Measurements from ENCODE around the gene LDB2.
"Not testable (repeated sequence)": the region's sequence is repeated elsewhere in the genome, so short reads cannot be mapped to it uniquely, and the experiment has no call there.

LDB2 gene

DNA sequence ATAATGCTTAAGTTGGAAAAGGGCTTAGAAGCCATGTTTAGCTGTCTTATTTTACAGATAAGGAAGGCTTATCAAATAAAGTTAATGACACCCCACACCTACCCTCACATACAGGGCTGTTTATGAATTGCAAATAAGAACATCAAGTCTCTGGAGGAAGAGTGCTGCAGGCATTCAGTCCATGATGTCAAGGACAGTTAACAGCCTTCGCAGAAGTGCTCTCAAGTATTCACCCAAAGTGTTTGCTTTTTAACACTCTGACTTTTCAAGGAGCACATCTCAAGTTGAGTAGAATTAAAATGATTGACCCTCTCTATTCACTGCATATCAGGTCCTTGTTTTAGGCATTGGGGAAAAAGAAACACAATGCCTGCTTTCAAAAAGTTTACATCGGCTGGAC lies 328.7 kb downstream of the LDB2 start:
- H3K4me3 ChIP-seq (ENCODE audit: insufficient read length, low read depth) = no peak overlapping the region
- no peaks in the 10 kb centered on the region for H3K36me3 ChIP-seq (ENCODE audit: insufficient read depth, insufficient read length, low read length)
- H3K9ac ChIP-seq (ENCODE audit: insufficient read length, low read depth) = no peak overlapping the region
- no peak for TF ChIP-seq SUZ12 (IDR thresholded peaks at IDR 0.05; ENCODE audit: extremely low read depth, insufficient read depth, insufficient read length)
- TF ChIP-seq ZNF274 (IDR thresholded peaks at IDR 0.05; ENCODE audit: low read depth, low read length) = no peak
- no peak for TF ChIP-seq YY1 (IDR thresholded peaks at IDR 0.05; ENCODE audit: insufficient read depth, insufficient read length)
- no peaks in the 10 kb centered on the region for H3K4me1 ChIP-seq (ENCODE audit: insufficient read depth, insufficient read length)
- peaks cover 2% of the 10 kb centered on the region; the same call in 1 of the 2 replicates for H3K9me3 ChIP-seq (ENCODE audit: insufficient read depth, low read length)
- H3K27me3 ChIP-seq (ENCODE audit: insufficient read depth, insufficient read length) = no peaks in the 10 kb centered on the region
- DNase-seq (ENCODE audit: low read depth, low spot score) = no peak

DNA sequence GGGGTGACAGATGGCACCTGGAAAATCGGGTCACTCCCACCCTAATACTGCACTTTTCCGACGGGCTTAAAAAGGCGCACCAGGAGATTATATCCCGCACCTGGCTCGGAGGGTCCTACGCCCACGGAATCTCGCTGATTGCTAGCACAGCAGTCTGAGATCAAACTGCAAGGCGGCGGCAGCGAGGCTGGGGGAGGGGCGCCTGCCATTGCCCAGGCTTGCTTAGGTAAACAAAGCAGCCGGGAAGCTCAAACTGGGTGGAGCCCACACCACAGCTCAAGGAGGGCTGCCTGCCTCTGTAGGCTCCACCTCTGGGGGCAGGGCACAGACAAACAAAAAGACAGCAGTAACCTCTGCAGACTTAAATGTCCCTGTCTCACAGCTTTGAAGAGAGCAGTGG lies 341.1 kb downstream of the LDB2 start:
- DNase-seq (ENCODE audit: low read depth, low spot score); H3K27me3 ChIP-seq (ENCODE audit: insufficient read depth, insufficient read length); H3K4me1 ChIP-seq (ENCODE audit: insufficient read depth, insufficient read length); H3K36me3 ChIP-seq (ENCODE audit: insufficient read depth, insufficient read length, low read length); H3K9ac ChIP-seq (ENCODE audit: insufficient read length, low read depth); H3K4me3 ChIP-seq (ENCODE audit: insufficient read length, low read depth): not testable (repeated sequence)
- H3K9me3 ChIP-seq (ENCODE audit: insufficient read depth, low read length) = peaks cover 30% of the 10 kb centered on the region

DNA sequence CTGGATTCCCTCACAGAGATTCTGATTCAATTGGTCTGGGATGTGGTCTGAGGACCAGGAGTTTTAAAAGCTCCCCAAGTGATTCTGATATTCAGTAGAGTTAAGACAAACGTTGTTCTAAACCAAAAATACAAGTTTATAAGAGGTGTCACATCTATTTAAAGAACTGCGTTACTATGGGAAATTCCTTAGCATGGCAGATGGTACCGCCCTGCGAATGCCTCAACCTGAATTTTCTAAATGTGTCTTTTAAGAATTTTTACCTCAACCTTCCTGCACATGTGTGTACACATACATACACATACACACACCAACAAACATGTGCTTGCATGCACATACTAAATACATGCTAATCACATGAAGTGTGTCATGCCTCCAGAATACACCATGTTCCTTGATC lies 343.3 kb downstream of the LDB2 start:
- no peak overlapping the region for H3K9ac ChIP-seq (ENCODE audit: insufficient read length, low read depth)
- no peak for DNase-seq (ENCODE audit: low read depth, low spot score)
- H3K36me3 ChIP-seq (ENCODE audit: insufficient read depth, insufficient read length, low read length) = no peaks in the 10 kb centered on the region
- TF ChIP-seq YY1 (IDR thresholded peaks at IDR 0.05; ENCODE audit: insufficient read depth, insufficient read length) (no peak), ZNF274 (IDR thresholded peaks at IDR 0.05; ENCODE audit: low read depth, low read length) (no peak), SUZ12 (IDR thresholded peaks at IDR 0.05; ENCODE audit: extremely low read depth, insufficient read depth, insufficient read length) (no peak)
- H3K4me1 ChIP-seq (ENCODE audit: insufficient read depth, insufficient read length) = no peaks in the 10 kb centered on the region
- peaks cover 30% of the 10 kb centered on the region for H3K9me3 ChIP-seq (ENCODE audit: insufficient read depth, low read length)
- H3K4me3 ChIP-seq (ENCODE audit: insufficient read length, low read depth) = no peak overlapping the region
- no peaks in the 10 kb centered on the region for H3K27me3 ChIP-seq (ENCODE audit: insufficient read depth, insufficient read length)

DNA sequence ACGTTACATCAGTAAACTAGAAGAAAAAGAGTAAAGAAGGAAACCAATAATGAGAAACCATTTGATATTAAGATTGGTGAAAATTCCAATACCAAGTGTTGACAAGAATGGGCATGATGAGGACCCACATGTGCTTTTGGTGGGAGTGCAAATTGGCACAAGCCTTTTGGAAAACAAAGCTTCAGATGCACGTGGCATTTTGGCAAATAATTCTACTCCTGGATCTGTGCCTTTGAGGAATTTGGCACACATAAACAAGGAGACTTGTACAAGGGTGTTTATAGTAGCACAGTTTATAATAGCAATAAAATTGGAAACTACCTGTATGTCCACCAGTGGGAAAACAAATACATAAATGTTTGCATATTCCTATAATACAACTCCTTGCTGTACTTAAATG lies 347.9 kb downstream of the LDB2 start:
- H3K27me3 ChIP-seq (ENCODE audit: insufficient read depth, insufficient read length) = no peaks in the 10 kb centered on the region
- TF ChIP-seq SUZ12 (IDR thresholded peaks at IDR 0.05; ENCODE audit: extremely low read depth, insufficient read depth, insufficient read length) (no peak), ZNF274 (IDR thresholded peaks at IDR 0.05; ENCODE audit: low read depth, low read length) (no peak), YY1 (IDR thresholded peaks at IDR 0.05; ENCODE audit: insufficient read depth, insufficient read length) (no peak)
- H3K4me1 ChIP-seq (ENCODE audit: insufficient read depth, insufficient read length) = no peaks in the 10 kb centered on the region
- H3K36me3 ChIP-seq (ENCODE audit: insufficient read depth, insufficient read length, low read length) = no peaks in the 10 kb centered on the region
- DNase-seq (ENCODE audit: low read depth, low spot score) = no peak
- H3K9ac ChIP-seq (ENCODE audit: insufficient read length, low read depth) = no peak overlapping the region
- no peak overlapping the region for H3K4me3 ChIP-seq (ENCODE audit: insufficient read length, low read depth)
- H3K9me3 ChIP-seq (ENCODE audit: insufficient read depth, low read length) = peaks cover 2% of the 10 kb centered on the region; the same call in 1 of the 2 replicates

DNA sequence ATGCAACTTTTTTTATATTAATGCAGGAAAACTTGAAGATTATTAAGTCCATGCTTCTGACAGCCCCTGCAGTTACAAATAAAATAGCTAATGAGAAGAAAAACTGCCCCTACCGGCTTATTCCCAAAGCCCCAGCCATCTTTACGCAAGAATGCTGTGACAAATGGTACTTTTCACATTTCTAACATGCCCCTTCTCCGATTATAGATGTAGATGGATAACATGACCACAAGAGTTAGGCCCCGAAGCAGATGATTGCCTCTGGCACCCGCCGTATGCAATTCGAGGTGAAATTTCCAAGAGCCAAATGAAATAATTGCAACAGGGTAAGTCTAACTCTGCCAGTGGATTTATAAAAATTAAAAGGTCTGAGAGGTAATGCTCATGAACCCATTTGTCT lies 352.8 kb downstream of the LDB2 start:
- H3K9me3 ChIP-seq (ENCODE audit: insufficient read depth, low read length) = no peaks in the 10 kb centered on the region
- H3K4me1 ChIP-seq (ENCODE audit: insufficient read depth, insufficient read length) = no peaks in the 10 kb centered on the region
- no peaks in the 10 kb centered on the region for H3K27me3 ChIP-seq (ENCODE audit: insufficient read depth, insufficient read length)
- H3K36me3 ChIP-seq (ENCODE audit: insufficient read depth, insufficient read length, low read length) = no peaks in the 10 kb centered on the region
- no peak overlapping the region for H3K4me3 ChIP-seq (ENCODE audit: insufficient read length, low read depth)
- H3K9ac ChIP-seq (ENCODE audit: insufficient read length, low read depth) = no peak overlapping the region
- no peak for DNase-seq (ENCODE audit: low read depth, low spot score)
- no peak for TF ChIP-seq SUZ12 (IDR thresholded peaks at IDR 0.05; ENCODE audit: extremely low read depth, insufficient read depth, insufficient read length)
- no peak for TF ChIP-seq ZNF274 (IDR thresholded peaks at IDR 0.05; ENCODE audit: low read depth, low read length)
- TF ChIP-seq YY1 (IDR thresholded peaks at IDR 0.05; ENCODE audit: insufficient read depth, insufficient read length) = no peak

DNA sequence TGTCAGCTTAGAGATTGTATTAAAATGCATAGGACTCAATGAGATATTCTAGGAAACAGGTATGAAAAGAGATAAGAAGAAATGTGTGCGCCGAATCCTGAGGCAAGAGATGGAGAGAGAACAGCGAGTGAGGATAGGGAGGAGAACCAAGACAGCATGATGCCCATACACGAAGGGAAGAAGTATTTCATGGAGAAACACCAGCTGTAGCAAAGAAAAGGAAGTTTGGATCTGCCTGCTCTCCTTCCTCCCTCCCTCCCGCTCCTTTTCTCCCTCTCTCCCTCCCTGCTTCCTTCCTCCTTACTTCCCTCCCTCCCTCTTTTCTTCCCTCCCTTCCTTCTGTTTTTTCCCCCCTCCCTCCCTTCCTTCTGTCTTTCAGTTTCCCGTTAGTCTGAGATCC lies 353.6 kb downstream of the LDB2 start:
- no peaks in the 10 kb centered on the region for H3K9me3 ChIP-seq (ENCODE audit: insufficient read depth, low read length)
- H3K4me1 ChIP-seq (ENCODE audit: insufficient read depth, insufficient read length) = no peaks in the 10 kb centered on the region
- TF ChIP-seq YY1 (IDR thresholded peaks at IDR 0.05; ENCODE audit: insufficient read depth, insufficient read length) = no peak
- no peak for TF ChIP-seq SUZ12 (IDR thresholded peaks at IDR 0.05; ENCODE audit: extremely low read depth, insufficient read depth, insufficient read length)
- no peak for TF ChIP-seq ZNF274 (IDR thresholded peaks at IDR 0.05; ENCODE audit: low read depth, low read length)
- no peak for DNase-seq (ENCODE audit: low read depth, low spot score)
- no peaks in the 10 kb centered on the region for H3K36me3 ChIP-seq (ENCODE audit: insufficient read depth, insufficient read length, low read length)
- no peaks in the 10 kb centered on the region for H3K27me3 ChIP-seq (ENCODE audit: insufficient read depth, insufficient read length)
- H3K4me3 ChIP-seq (ENCODE audit: insufficient read length, low read depth) = no peak overlapping the region
- H3K9ac ChIP-seq (ENCODE audit: insufficient read length, low read depth) = no peak overlapping the region

DNA sequence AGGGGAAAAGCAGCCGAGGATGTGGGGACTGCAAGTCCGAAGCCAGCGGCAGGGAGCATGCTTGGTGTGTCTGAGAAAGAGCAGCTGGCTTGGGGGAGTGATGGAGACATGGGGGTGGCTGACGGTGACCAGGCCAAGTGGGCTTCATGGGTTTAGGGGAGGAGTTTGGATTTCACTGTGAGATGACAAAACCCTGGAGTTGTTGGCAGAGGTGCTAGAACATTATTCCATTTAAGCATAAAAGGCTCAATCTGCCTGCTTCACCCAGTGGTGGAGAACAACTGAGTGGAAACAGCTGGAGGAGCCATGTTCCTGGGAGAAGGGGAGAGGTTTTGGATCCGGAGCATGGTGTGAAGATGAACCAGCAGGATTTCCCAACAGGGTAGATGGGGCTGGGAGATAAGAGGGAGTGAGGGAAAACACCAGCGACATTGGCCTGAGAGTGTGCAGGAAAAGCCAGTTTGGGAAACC lies 354.2 kb downstream of the LDB2 start:
- H3K4me3 ChIP-seq (ENCODE audit: insufficient read length, low read depth) = no peak overlapping the region
- DNase-seq (ENCODE audit: low read depth, low spot score) = no peak
- no peaks in the 10 kb centered on the region for H3K27me3 ChIP-seq (ENCODE audit: insufficient read depth, insufficient read length)
- no peaks in the 10 kb centered on the region for H3K9me3 ChIP-seq (ENCODE audit: insufficient read depth, low read length)
- H3K36me3 ChIP-seq (ENCODE audit: insufficient read depth, insufficient read length, low read length) = no peaks in the 10 kb centered on the region
- TF ChIP-seq SUZ12 (IDR thresholded peaks at IDR 0.05; ENCODE audit: extremely low read depth, insufficient read depth, insufficient read length) (no peak), YY1 (IDR thresholded peaks at IDR 0.05; ENCODE audit: insufficient read depth, insufficient read length) (no peak), ZNF274 (IDR thresholded peaks at IDR 0.05; ENCODE audit: low read depth, low read length) (no peak)
- no peak overlapping the region for H3K9ac ChIP-seq (ENCODE audit: insufficient read length, low read depth)
- H3K4me1 ChIP-seq (ENCODE audit: insufficient read depth, insufficient read length) = no peaks in the 10 kb centered on the region

DNA sequence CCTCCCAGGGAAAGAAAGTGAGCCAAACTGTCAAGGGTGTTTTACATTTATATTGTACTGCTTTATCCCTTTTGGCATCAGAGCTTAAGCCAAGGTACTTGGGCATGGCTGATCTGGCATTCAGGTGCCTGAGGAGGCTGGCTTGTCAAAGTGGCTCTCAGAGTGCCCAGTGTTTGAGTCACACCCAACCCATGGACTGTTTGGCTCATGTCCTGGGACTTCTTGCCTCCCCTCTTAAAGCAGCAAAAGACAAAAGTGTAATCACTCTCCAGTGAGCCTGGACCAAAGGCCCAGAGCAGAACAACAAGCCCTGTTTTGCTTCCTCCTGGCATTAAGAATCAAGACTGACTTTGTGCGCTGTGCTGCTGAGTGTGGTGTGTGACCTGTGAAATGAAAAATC lies 360.5 kb downstream of the LDB2 start:
- no peaks in the 10 kb centered on the region for H3K27me3 ChIP-seq (ENCODE audit: insufficient read depth, insufficient read length)

More for the DNA sequence above, 360.5 kb downstream of the LDB2 start:
- Histone ChIP-seq H3K36me3 (ENCODE audit: insufficient read depth, insufficient read length, low read length) (no peaks in the 10 kb centered on the region), H3K9me3 (ENCODE audit: insufficient read depth, low read length) (no peaks in the 10 kb centered on the region), H3K4me3 (ENCODE audit: insufficient read length, low read depth) (no peak overlapping the region), H3K9ac (ENCODE audit: insufficient read length, low read depth) (no peak overlapping the region), H3K4me1 (ENCODE audit: insufficient read depth, insufficient read length) (no peaks in the 10 kb centered on the region)
- no peak for TF ChIP-seq ZNF274 (IDR thresholded peaks at IDR 0.05; ENCODE audit: low read depth, low read length)
- DNase-seq (ENCODE audit: low read depth, low spot score) = no peak

All from NT2/D1 (cell line).